Erythroblast (primary cell): ENCODE results near the gene DDI1.

ENCODE experiments used
- GATA1 ChIP-seq: IDR thresholded peaks from 2 replicates; pipeline ENCODE4 v1.6.1; 2011; ENCODE audit warnings: low read depth, mild to moderate bottlenecking, control low read depth, low read length, moderate library complexity
- POLR2A ChIP-seq: IDR thresholded peaks from 2 replicates; pipeline ENCODE4 v1.6.1; 2011; ENCODE audit warnings: mild to moderate bottlenecking, low read length

DNA sequence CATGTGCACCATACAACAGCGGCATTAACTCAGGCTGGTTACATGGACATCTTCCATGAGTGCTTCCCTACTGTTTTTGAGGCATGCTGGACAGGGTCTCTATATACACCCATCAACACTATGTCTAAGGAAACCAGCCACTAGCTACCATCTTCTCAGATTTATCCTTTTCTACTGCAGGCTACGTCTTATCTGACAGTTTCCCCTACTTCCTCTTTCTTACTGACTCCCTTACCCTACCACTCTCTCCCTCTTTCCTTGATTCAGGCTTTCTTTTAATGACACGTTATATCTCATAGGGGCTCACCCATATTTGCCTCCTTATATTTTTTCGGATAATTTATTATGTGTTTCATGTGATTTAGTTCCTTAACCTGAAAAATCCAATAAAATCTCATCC is 41.8 kb downstream of the DDI1 start:
- TF ChIP-seq POLR2A (no peak), GATA1 (no peak)
